K562 (cell line): ENCODE results near the gene STMP1. TPM values are rescaled to one million over a fixed set of nuclear protein-coding genes. Genes with fewer than 3 reads are reported as not detected.

Experiments used
- CREB3L1 ChIP-seq: fragments of 450-650 bp; IDR thresholded peaks from 2 replicates; pipeline ENCODE4 v1.6.1; 2014; ENCODE audit warnings: low read depth, mild to moderate bottlenecking, moderate library complexity, borderline replicate concordance
- EZH2 ChIP-seq: IDR thresholded peaks from 2 replicates; pipeline ENCODE4 v1.6.1; 2012; ENCODE audit warnings: low read depth, mild to moderate bottlenecking, inconsistent platforms, low read length, borderline replicate concordance
- HOXB6 ChIP-seq: fragments of 250-450 bp; sonication (Bioruptor Pico); IDR thresholded peaks from 2 replicates; pipeline ENCODE4 v1.5.1; 2022; ENCODE audit warnings: mild to moderate bottlenecking, borderline replicate concordance
- POLR2G ChIP-seq: fragments of 200-400 bp; formaldehyde crosslinking; IDR thresholded peaks from 2 replicates; pipeline ENCODE4 v1.6.1; 2017; ENCODE audit warnings: low read depth, mild to moderate bottlenecking, antibody characterized with exemption, low read length, moderate library complexity
- POLR2H ChIP-seq: IDR thresholded peaks from 2 replicates; pipeline ENCODE4 v1.6.1; 2016; ENCODE audit warnings: missing genetic modification characterization, low read depth, mild to moderate bottlenecking, control low read depth, missing compliant biosample characterization, moderate library complexity
- PRPF4 ChIP-seq: fragments of 200-400 bp; formaldehyde crosslinking; IDR thresholded peaks from one replicate; pipeline ENCODE4 v1.6.1; 2017; ENCODE audit warnings: low read length, low read depth, mild to moderate bottlenecking; ENCODE audit not compliant: insufficient read depth, poor library complexity, severe bottlenecking
- ZNF282 ChIP-seq: sonication (generic); formaldehyde crosslinking; IDR thresholded peaks from 2 replicates; pipeline ENCODE4 v1.8.1; 2023; ENCODE audit warnings: missing genetic modification reagents
- ZNF57 ChIP-seq: fragments of 450-650 bp; formaldehyde crosslinking; IDR thresholded peaks from 2 replicates; pipeline ENCODE4 v1.4.0; 2020; ENCODE audit warnings: mild to moderate bottlenecking, moderate library complexity
- ZNF586 ChIP-seq: fragments of 450-650 bp; formaldehyde crosslinking; conservative IDR thresholded peaks from 2 replicates; pipeline ENCODE4 v1.4.0; 2020; ENCODE audit warnings: mild to moderate bottlenecking, moderate library complexity
- ZNF785 ChIP-seq: fragments of 250-450 bp; sonication (Bioruptor Pico); IDR thresholded peaks from 2 replicates; pipeline ENCODE4 v1.4.0; 2020; ENCODE audit warnings: mild to moderate bottlenecking
- polyA plus RNA-seq, 8 experiments: library from polyadenylated mRNA; depleted of rRNA in 4 of 8; stranded (reverse) in 5 of 8; unstranded in 3 of 8; fragments of >200 nt; fragmentation: Nextera tagmentation in 2 of 8; fragmentation: Illumina TruSeq in 1 of 8; extraction: Ambion mirVana in 2 of 8; extraction: Trizol in 1 of 8; gene quantifications; 2 replicates each; pipeline versions ENCODE4 v1.2.1 to v1.2.3, GENCODE V29; 2011 to 2014; ENCODE audit warnings: inconsistent platforms in 1 of 8, missing spikeins in 1 of 8
- total RNA-seq, 7 experiments: library from RNA; depleted of rRNA in 6 of 7; stranded (reverse); fragments of >200 nt in 6 of 7; fragmentation: Illumina TruSeq in 2 of 7; extraction: Trizol in 2 of 7; gene quantifications; 2 replicates each; pipeline versions ENCODE4 v1.2.1 to v1.2.3, GENCODE V29; 2011 to 2021; ENCODE audit warnings: low replicate concordance in 1 of 7
- TF ChIP-seq, protein P1 (sequence below): sonication (generic); formaldehyde crosslinking; IDR thresholded peaks from 2 replicates; pipeline ENCODE4 v1.9.0; 2022; ENCODE audit warnings: mild to moderate bottlenecking, missing genetic modification reagents
- TF ChIP-seq, protein P2 (sequence below): fragments of 450-650 bp; IDR thresholded peaks from 2 replicates; pipeline ENCODE4 v1.6.1; 2016

Gene STMP1
- total and polyA plus RNA-seq, 9 of the 15 experiments (the other 6 are each of a cell fraction or from before 2014, with no cell fraction given): 10.6 to 249 (median 56.8) TPM

DNA sequence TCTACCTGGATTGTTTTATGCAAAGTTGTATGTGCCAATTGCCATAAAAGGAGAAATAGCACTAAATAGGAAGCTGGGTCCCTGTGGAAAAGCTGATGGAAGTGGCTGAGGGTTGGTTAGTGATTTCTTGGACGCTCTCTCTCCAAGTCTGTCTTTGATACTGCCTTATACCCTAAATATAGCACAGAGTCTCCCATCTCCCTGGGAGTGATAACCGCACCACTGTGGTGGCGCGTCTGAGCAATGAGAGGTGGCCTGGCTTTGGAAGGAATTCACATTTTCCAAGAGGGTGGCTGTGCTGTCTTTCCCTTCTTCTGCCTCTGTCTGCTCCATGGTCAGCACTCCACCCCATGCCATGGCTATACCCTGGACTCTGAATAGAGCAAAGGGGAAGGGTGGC is 31.2 kb downstream of the STMP1 start (continued):
- TF ChIP-seq POLR2H (tag) (no peak), CREB3L1 (no peak), POLR2G (no peak), EZH2 (no peak), ZNF57 (CRISPR knock-in tag) (no peak), HOXB6 (CRISPR knock-in tag) (no peak), ZNF785 (CRISPR knock-in tag) (no peak), PRPF4 (no peak), ZNF282 (CRISPR knock-in tag) (no peak), ZNF586 (CRISPR knock-in tag) (no peak)
- TF ChIP-seq, protein P1, sequence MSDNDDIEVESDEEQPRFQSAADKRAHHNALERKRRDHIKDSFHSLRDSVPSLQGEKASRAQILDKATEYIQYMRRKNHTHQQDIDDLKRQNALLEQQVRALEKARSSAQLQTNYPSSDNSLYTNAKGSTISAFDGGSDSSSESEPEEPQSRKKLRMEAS (CRISPR knock-in tag): no peak
- TF ChIP-seq, protein P2, sequence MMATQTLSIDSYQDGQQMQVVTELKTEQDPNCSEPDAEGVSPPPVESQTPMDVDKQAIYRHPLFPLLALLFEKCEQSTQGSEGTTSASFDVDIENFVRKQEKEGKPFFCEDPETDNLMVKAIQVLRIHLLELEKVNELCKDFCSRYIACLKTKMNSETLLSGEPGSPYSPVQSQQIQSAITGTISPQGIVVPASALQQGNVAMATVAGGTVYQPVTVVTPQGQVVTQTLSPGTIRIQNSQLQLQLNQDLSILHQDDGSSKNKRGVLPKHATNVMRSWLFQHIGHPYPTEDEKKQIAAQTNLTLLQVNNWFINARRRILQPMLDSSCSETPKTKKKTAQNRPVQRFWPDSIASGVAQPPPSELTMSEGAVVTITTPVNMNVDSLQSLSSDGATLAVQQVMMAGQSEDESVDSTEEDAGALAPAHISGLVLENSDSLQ: no peak
